Ishikawa (cell line): ENCODE results near the gene REXO1.
A peak's percentile ranks its signal among the peaks of the same experiment; 100 is the strongest.

ENCODE experiments used
- CEBPB ChIP-seq: IDR thresholded peaks from 2 replicates; pipeline ENCODE4 v1.6.1; 2012
- CREB1 ChIP-seq: IDR thresholded peaks from 2 replicates; pipeline ENCODE4 v1.6.1; 2012; ENCODE audit warnings: low read depth
- EGR1 ChIP-seq: IDR thresholded peaks from 2 replicates; pipeline ENCODE4 v1.6.1; 2012
- EP300 ChIP-seq: IDR thresholded peaks from 2 replicates; pipeline ENCODE4 v1.6.1; 2012; ENCODE audit warnings: borderline replicate concordance
- FOXM1 ChIP-seq: IDR thresholded peaks from 2 replicates; pipeline ENCODE4 v1.6.1; 2012; ENCODE audit warnings: low read depth, borderline replicate concordance
- NFIC ChIP-seq: IDR thresholded peaks from 2 replicates; pipeline ENCODE4 v1.6.1; 2012
- RAD21 ChIP-seq: IDR thresholded peaks from 2 replicates; pipeline ENCODE4 v1.6.1; 2012; ENCODE audit warnings: low read depth
- TAF1 ChIP-seq: IDR thresholded peaks from 2 replicates; pipeline ENCODE4 v1.6.1; 2012; ENCODE audit warnings: low read depth, mild to moderate bottlenecking
- TCF12 ChIP-seq: IDR thresholded peaks from 2 replicates; pipeline ENCODE4 v1.6.1; 2012; ENCODE audit warnings: low read depth
- TEAD4 ChIP-seq: IDR thresholded peaks from 2 replicates; pipeline ENCODE4 v1.6.1; 2012
- YY1 ChIP-seq: IDR thresholded peaks from 2 replicates; pipeline ENCODE4 v1.6.1; 2012; ENCODE audit warnings: low read depth
- ZBTB7A ChIP-seq: IDR thresholded peaks from 2 replicates; pipeline ENCODE4 v1.6.1; 2012; ENCODE audit warnings: low read depth
- TF ChIP-seq, protein P1 (sequence below): IDR thresholded peaks from 2 replicates; pipeline ENCODE4 v1.6.1; 2012
- TF ChIP-seq, protein P2 (sequence below): IDR thresholded peaks from 2 replicates; pipeline ENCODE4 v1.6.1; 2012
- TF ChIP-seq, protein P3 (sequence below): IDR thresholded peaks from 2 replicates; pipeline ENCODE4 v1.6.1; 2012; ENCODE audit warnings: low read depth, mild to moderate bottlenecking

The REXO1 gene

DNA sequence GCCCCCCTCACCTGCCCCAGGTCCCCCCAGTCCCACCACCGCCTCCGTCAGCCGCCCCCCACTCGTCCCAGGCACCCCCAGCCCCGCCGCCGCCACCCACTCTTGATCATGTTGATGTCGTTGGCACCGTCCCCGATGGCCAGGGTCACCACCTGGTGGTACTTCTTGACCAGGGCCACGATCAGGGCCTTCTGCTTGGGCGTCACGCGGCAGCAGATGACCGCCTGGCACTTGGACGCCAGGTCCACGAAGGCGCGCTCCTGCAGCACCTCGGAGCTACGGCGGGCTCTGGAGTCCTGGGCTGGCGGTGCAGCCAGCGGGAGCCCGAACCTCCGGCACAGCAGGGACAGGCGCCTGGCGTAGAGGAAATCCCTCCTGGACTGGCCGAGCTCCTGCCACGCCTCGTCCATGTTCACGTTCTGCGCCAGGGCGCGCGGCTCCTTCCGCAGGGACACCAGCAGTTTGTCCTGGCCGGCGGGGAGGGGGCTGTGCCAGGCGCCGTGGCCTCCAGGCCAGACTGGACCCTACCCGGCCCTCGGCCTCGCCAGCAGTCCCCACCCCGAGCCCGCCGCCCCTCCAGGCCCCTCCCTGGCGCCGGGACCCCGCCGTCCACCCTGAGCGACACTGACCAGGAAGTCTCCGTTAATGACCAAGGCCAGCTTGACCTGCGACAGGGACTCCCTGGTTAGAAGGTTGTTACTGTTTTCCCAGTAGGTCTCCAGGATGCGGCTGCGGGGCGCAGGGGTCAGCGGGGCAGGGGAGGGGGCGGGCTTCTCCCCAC is 58.8 kb downstream of the REXO1 start:
- TF ChIP-seq TEAD4 (no peak), TAF1 (no peak), CREB1 (no peak), NFIC (no peak), EP300 (no peak), YY1 (no peak), TCF12 (no peak)
- TF ChIP-seq, protein P1, sequence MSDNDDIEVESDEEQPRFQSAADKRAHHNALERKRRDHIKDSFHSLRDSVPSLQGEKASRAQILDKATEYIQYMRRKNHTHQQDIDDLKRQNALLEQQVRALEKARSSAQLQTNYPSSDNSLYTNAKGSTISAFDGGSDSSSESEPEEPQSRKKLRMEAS: peak; percentile 29; the same call in 1 of the 2 replicates

DNA sequence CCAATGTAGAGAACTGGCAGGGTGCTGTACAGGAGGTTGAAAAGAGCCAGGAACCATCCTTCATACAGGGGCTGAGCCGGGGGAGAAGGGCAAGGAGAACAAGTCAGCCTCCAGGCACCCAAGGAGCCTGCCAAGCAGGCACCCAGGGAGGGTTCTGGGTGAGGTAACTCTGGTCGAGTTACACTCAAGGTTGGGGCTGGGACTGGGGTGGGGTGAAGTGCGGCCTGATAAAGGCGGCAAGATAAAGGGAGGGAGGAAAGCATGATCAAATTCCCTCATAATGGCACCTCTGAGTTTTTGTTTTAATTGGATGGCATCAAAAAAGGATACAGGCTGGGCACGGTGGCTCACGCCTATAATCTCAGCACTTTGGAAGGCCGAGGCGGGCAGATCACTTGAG is 61.2 kb downstream of the REXO1 start:
- no peak for TF ChIP-seq CEBPB
- no peak for TF ChIP-seq RAD21
- TF ChIP-seq, protein P2, sequence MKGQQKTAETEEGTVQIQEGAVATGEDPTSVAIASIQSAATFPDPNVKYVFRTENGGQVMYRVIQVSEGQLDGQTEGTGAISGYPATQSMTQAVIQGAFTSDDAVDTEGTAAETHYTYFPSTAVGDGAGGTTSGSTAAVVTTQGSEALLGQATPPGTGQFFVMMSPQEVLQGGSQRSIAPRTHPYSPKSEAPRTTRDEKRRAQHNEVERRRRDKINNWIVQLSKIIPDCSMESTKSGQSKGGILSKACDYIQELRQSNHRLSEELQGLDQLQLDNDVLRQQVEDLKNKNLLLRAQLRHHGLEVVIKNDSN: no peak
- no peak for TF ChIP-seq NFIC
- no peak for TF ChIP-seq TAF1
- no peak for TF ChIP-seq EP300
- no peak for TF ChIP-seq ZBTB7A
- TF ChIP-seq, protein P1: no peak
- no peak for TF ChIP-seq CREB1
- TF ChIP-seq YY1: no peak
- no peak for TF ChIP-seq EGR1
- TF ChIP-seq, protein P3, sequence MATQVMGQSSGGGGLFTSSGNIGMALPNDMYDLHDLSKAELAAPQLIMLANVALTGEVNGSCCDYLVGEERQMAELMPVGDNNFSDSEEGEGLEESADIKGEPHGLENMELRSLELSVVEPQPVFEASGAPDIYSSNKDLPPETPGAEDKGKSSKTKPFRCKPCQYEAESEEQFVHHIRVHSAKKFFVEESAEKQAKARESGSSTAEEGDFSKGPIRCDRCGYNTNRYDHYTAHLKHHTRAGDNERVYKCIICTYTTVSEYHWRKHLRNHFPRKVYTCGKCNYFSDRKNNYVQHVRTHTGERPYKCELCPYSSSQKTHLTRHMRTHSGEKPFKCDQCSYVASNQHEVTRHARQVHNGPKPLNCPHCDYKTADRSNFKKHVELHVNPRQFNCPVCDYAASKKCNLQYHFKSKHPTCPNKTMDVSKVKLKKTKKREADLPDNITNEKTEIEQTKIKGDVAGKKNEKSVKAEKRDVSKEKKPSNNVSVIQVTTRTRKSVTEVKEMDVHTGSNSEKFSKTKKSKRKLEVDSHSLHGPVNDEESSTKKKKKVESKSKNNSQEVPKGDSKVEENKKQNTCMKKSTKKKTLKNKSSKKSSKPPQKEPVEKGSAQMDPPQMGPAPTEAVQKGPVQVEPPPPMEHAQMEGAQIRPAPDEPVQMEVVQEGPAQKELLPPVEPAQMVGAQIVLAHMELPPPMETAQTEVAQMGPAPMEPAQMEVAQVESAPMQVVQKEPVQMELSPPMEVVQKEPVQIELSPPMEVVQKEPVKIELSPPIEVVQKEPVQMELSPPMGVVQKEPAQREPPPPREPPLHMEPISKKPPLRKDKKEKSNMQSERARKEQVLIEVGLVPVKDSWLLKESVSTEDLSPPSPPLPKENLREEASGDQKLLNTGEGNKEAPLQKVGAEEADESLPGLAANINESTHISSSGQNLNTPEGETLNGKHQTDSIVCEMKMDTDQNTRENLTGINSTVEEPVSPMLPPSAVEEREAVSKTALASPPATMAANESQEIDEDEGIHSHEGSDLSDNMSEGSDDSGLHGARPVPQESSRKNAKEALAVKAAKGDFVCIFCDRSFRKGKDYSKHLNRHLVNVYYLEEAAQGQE: no peak
- TF ChIP-seq FOXM1: no peak
- TF ChIP-seq TEAD4: no peak
- no peak for TF ChIP-seq TCF12

DNA sequence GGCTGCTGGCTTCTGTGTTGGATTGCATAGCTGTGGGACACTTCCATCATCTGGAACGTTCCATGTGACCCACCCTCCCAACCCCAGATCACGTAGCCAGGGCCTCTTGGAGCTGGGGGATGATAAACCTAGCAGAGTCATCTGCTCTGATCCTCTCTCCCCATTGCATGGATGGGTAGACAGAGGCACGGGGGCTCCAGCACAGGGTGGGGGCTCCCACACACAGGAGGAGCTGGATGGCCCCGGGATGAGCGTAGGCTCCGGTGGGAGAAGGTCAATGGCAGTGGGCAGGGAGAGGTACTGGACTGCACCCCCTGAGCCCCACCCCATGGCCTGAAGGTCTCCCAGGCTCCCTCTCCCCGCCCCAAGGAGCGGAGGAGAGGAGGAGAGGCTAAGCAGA is 61.6 kb downstream of the REXO1 start:
- TF ChIP-seq FOXM1: no peak
- TF ChIP-seq, protein P3: no peak
- no peak for TF ChIP-seq NFIC
- no peak for TF ChIP-seq CREB1
- TF ChIP-seq, protein P2: no peak
- no peak for TF ChIP-seq TAF1
- TF ChIP-seq ZBTB7A: no peak
- TF ChIP-seq YY1: no peak
- no peak for TF ChIP-seq EP300
- no peak for TF ChIP-seq CEBPB
- no peak for TF ChIP-seq TEAD4

DNA sequence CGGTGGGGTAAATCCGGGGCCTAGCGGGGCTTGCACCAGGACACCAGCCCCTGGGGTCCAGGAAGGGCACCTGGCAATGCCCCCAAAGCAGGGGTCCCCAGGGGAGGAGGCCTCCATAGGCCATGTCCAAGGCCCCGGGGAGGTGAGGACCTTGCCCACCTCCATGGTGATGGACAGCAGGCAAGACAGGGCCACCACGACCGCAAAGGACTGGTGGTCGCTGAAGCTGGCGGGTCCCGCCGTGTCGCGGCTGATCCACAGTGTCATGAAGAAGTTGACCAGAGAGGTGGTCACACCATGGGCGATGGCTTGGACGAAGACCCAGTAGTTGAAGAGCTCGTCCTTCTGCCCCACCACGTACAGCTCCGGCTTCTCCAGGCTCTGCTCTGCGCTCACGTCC is 63.0 kb downstream of the REXO1 start:
- TF ChIP-seq TEAD4 (no peak), CREB1 (no peak), TAF1 (no peak), CEBPB (no peak), EP300 (no peak), YY1 (no peak), NFIC (no peak), ZBTB7A (no peak), RAD21 (no peak), FOXM1 (no peak), TCF12 (no peak)
- TF ChIP-seq, protein P3: no peak
- TF ChIP-seq, protein P2: no peak
- TF ChIP-seq, protein P1: no peak
